Measurements from ENCODE around the gene TMEM17.

TMEM17 gene

GRCh38 chr2:62511636-62512035 is 5.6 kb upstream of the TMEM17 start:
- DNase-seq (ENCODE audit: low spot score): no peak

- DNase-seq (ENCODE audit: low spot score): no peak
These were observed 391 bp upstream of the TMEM17 start for GRCh38 chr2:62506421-62506750.

DNA sequence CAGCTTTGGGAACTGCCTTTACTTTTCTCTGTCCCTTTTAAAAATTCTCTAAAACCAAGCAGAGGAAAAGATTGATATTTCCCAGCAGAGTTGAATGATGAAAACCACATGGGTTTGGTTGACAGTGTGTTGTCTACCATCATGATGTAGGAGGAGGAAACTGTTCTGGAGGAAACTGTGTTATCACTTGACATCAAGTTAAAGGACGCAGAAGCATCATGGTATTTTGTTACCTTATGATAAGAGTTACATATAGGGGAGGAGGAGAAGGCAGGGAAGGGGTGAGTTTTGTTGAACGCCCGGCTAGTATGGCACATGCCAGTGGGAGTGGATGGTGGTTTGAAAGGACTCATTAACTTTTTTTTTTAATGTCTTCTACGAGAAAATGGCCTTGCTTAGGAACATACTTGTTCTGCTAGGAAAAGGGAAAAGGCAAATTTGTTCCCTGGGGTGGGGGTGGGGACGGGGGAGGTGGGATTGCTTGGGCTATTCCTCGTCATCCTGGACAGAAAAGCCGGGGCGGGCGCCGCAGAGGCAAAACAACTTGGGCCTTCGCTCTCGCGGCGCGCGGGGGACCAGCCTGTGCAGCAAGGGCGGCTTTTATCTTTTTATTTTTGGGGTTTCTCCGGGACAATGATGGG is 766 bp downstream of the TMEM17 start:
- no peak for DNase-seq (ENCODE audit: low spot score)

DNA sequence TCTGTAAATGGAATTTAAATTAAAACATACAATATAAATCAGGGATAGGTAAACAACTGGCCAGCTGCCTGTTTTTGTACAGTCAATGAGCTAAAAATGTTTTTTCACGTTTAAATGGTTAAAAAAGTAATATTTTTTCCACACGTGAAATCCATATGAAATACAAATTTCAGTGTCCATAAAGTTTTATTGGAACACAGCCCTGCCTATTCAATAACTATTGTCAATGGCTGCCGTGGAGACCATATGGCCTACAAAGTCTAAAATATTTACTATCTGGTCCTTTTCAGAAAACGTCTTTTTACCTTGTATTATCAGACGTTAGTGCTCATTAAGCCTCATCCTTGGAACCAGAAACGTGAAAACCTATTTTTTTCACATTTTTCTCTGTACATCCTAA is 1.3 kb downstream of the TMEM17 start:
- DNase-seq (ENCODE audit: low spot score): no peak

DNA sequence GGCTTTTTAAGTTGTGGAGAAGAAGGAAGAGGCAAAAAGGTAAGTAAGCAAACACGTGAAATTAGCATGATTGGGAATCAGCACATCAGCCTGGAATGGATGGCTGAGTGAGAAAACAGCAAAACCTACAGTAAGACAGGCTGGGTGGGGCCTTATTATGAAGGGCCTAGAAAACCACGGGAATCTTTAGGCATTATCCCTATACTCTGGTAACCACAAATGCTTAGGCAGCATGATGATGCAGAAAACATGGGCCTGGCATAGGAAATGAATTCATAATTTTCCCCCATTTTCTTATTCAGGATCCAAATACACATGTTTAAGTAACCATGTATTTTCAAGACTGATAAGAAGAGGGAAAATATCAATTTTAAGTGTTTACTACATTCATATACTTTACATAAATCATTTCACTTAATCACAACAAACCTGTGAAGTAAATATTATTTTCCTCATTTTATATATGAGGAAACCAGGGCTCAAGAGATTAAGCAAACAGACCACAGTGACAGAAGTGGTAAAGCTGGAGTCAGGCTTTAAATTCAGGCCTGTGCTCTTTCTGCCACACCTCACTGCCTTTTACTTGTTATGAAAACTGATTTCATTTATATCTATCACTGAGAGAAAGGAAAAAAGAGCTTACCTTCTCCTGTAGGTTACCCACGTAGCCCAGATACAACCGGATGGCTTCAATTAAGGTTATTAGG is 4.0 kb downstream of the TMEM17 start:
- DNase-seq (ENCODE audit: low spot score): no peak

DNA sequence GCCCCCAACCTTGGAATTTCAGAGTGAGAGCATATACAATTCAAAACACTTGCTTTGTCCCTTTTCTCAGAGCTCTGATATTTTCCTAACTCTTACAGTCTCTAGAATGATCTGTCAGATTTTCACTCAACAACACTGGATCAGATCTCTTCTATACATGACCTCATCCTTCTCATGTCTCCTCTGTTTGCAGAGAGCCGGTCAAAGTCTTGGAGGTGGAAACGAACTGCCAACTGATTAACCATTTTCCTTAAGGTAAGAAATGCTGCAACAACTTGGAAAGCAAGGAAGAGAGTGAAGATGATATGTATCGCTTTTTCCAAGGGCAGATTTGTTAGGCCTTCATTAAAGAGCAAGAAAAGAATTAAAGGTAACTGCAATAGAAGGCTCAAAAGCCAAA is 4.9 kb downstream of the TMEM17 start:
- no peak for DNase-seq (ENCODE audit: low spot score)

DNA sequence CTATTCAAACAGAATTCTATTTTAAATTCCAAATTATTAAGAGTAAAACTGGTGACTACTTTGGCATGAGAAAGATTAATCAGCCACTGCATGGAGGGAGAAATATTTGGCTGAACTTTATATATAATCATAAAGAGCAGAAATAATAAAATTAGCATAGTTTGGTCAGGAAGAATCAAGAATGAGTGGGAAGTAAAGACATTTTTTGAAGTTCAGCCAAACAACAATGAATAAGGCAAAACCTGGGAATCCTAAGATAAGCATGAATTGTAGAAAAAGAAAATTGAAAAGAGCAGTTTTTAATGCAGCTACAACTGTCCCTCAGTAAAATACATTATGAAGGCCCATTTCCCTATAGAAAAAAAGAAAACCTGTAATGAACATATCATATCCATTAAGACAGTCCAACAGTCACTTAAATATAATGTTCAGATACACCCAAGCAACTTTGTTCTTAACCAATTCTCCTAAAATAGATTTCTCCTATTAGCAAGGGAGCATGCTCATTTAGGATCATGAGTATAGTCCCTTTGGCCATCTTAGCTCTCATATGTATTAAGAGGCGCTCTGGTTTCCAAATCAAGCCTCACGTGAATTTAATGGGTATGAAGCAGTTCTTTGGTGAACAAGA is 6.5 kb downstream of the TMEM17 start:
- DNase-seq (ENCODE audit: low spot score): no peak

DNA sequence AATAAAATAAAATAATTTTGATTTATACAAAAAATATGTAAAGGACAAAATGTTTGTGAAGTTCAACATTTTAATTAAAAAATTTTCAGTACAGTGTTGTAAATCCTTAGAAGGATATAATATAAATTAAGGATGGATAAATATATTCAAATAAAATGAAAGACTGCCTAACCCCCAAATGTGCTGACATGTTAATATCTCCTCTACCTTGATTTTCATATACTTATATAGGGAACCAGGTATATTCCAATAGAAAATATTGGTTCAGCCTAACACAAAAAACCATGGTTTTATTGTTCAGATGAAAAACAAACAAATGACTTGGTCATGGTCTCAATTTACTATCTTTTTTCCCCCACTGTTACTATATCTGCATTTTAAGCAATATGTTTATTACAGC is 7.3 kb downstream of the TMEM17 start:
- no peak for DNase-seq (ENCODE audit: low spot score)

DNA sequence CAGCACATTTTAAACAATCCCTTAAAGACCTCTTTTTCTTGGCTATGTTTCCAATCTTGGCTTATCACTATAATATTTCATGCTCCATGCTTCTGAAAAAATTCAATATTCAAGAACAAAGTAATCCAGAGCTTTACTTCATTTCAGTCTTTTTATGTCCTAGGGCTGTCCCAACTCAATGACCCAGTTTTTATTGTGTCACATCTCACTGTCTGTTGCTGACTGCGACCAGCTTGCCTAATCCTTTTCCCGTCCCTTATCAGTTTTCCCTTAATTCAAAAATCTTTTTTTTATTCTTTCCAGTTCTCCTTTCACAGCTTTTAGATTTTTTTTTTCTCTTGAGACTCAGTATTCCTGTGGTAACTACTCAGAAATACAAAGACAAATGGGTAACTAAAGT is 10.2 kb downstream of the TMEM17 start:
- DNase-seq (ENCODE audit: low spot score): no peak

DNA sequence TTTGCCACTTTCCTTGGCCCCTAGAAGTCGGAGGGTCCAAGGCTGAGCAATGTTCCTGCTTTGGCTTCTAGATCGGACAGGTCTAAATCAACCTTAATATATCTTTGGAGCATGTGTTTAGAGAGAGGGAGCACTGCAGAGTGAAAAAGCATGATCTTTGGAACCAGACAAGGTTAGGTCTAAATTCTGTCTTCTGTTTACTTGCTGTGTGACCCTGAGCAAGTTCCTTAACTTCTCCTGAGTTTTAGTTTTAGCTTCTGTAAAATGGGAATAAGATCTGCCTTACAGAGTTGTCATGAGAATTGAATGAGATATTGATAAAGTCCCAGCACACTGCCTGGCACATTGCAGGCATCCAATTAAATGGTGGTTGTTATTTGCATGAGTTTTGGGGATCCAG is 13.9 kb downstream of the TMEM17 start:
- no peak for DNase-seq (ENCODE audit: low spot score)

- DNase-seq (ENCODE audit: low spot score): no peak
These were observed 16.3 kb downstream of the TMEM17 start for GRCh38 chr2:62489702-62490101.

GRCh38 chr2:62489162-62489561 is 16.8 kb downstream of the TMEM17 start:
- DNase-seq (ENCODE audit: low spot score): no peak

GRCh38 chr2:62486439-62486765 is 19.6 kb downstream of the TMEM17 start:
- no peak for DNase-seq (ENCODE audit: low spot score)

DNA sequence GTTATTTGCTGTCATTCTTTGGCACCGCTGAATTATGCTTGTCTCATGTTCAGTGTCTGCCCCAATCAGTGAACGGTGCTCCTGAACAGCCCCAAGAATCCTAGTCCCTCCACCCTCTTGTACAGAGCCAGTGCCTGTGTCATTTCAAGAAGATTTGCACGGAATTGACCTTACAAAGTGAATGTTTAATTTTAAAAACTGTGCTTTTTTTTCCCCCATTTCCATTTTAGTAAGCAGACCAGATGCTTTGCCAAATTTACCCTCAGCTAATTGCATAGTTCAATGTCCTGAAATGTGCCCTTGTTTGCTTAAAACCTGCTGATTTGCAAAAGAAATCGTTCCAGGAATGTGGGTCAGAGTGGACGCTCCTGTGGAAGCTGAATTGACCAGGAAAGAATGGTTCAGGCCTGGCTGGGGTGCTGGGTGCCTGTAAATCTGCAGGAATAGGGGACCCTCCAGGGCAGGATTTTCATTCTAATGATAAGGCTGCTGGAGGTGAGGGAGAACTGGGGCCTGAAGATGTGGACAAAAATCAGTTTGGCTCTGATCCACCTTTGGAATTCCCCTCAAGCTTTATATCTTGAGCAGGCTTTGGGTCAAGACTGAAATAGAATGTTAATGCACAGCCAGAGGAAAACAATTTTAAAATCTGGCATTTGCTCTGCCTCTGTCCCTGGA is 20.1 kb downstream of the TMEM17 start:
- no peak for DNase-seq (ENCODE audit: low spot score)

DNA sequence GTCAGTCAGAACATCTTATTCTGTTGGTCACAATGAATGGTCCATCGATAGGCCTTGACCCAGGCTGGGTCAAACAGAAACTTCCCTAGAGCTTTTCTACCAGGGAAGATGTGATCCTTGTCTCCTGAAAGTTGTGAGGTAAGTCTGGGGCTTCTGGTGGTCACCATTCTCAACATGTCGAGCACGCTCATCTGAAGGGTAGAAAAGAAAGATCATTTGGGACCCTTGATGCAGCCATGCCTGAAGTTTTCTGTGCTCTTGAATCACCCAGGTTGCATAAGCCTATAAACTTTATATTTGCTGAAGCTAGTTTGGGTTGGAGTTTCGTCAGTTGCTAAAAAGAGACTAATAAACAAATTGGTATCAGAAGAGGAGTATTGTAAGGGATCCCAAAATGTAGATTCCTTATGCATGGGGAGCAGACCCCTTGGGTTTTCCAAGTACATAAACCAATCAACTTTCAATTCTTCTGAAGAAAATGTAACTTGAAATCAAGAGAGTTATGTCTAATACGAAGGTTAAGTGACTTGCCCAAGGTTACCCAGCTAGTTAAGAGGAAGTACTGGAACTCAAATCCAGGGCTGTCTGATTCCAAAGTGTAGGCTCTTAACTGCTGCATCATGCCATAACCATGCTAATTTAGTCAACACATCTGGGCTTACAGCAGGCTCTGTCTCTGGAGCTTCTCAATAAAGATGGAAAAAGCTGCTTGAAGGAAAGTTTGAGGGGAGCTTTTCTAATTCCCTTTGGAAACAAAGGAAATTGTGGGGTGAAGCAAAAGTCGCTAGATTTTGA is 23.2 kb downstream of the TMEM17 start:
- DNase-seq (ENCODE audit: low spot score): no peak

DNA sequence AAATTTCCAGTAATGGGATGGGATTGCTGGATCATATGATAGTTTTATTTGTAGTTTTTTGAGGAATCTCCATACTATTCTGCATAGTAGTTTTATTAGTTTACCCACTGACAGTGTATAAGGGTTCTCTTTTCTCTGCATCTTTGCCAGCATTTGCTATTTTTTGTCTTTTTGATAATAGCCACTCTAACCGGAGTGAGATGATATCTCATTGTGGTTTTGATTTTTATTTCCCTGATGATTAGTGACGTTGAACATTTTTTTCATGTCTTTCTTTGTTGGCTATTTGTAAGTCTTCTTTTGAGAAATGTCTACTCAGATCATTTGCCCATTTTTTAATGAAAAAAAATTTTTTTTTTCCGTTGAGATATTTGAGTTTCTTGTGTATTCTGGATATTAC is 26.1 kb downstream of the TMEM17 start:
- DNase-seq (ENCODE audit: low spot score): no peak

- DNase-seq (ENCODE audit: low spot score): no peak
These were observed 27.9 kb downstream of the TMEM17 start for GRCh38 chr2:62478093-62478580.

GRCh38 chr2:62477573-62477972 is 28.4 kb downstream of the TMEM17 start:
- no peak for DNase-seq (ENCODE audit: low spot score)

DNA sequence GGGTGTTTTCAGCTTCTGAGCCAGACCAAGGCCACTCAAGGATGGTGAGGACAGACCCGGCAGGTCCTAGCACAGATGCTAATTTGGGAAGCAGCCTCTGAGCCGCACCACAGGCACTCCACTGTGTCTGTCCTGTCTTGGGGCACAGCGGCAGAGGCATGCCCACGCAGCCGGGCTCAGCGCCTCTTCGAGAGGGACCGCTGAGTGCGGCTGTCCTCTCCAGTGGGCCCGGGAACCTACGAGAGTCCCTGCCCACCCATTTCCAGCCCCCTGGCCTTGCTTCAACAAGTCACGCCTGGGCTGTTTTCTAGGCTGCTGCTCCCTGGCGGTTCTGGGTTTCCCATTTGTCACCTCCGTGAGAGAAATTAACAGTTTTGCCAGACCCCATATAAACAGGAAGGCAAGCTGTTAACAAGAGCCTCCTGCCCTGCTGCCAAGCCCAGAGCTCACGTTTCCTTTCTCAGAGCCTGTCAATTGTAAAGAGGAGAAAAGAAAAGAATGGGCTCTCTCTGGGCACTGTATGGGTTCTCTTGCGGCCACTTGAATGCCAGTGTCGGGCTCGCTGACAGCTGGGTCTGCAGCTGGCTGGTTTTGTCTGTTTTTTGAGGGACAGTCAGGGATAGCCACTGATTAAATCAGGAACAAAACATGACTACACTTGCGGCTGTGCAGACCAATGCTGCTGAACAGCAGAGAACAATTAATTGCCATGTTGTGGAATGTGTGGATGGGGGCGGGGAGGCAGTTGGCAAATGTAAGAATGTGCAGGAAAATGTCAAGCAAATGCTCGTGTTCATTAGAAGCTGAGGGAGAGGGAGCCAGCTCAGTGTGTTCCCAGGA is 30.6 kb downstream of the TMEM17 start:
- DNase-seq (ENCODE audit: low spot score): no peak

DNA sequence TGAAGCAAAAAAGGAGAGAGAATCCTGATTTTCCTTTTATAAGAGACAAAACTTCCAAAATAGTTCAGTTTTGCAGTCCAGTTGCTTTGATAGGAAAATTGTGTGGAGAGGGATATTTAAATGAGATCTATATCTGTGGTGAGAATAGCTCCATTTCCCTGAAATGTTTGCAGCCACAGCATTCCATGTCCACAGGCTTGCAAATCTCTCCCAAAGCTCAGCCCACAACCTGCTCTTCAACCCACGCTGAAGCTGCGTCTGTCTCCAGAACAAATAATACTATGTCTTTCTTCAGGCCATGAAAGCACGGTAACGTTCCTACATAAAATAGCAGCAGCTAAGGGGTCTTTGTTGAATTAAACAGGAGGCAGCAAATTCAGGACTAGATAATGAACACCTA is 31.8 kb downstream of the TMEM17 start:
- no peak for DNase-seq (ENCODE audit: low spot score)

DNA sequence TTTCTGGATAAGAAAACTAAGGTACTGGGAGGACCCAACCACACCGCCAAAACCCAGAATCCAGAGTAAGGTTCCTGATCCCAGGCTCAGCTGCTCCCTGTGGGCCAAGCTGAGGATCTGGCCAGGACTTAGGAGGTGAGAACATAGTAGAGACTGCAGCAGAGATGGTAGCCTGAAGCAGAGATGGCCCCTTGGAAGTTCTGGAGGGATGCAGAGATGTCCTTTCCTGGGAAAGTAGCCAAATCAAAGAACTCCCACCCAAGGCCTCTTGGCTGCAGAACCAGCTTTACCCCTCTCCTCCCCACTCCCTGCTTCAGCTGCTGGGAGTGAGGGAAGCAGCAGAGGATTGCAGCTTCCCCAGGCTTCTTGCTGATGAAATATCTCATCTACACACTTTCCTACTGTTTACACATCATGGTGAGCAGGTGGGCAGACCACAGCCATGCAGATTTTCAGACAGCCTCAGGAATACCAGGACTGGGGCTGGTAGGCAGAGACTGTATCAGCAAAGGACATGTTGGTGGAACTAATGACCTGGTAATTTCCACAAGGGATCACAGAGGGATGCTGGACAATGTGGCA is 32.7 kb downstream of the TMEM17 start:
- DNase-seq (ENCODE audit: low spot score): no peak

Measured in iPS-NIHi11 (cell line).